ENCODE results near the gene GNAZ. TPM values are rescaled to one million over a fixed set of nuclear protein-coding genes. Genes with fewer than 3 reads are reported as not detected.
A peak's percentile ranks its signal among the peaks of the same experiment; 100 is the strongest.

GNAZ gene
- total RNA-seq, 1 donor from 2014 or later, result 13.7 TPM

DNA sequence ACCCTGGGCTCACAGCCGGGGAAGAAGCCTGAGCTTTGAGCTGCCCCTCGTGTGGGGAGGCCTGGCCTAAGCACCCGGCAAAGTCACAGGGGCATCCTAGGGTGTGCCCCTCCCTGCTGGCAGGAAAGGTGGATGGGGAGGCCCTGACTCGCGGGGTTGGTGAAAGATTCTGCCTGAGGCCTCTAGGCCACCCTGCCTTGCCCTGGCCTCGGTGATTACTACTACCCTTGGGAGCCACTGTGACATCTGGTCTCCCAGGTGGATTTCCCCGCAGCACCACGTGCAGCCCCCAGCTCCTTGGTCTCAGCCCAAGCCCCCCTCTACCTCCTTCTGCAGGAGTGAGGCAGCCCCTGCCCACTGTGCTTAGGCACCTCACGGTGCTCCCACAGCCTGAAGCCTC is 23.9 kb downstream of the GNAZ start:
- no peaks in the 10 kb centered on the region for H3K27me3 ChIP-seq
- H3K27ac ChIP-seq, result no peak overlapping the region
- H3K4me3 ChIP-seq, result no peak overlapping the region
- intact Hi-C loops (cut with DNase I), result no loop called here
- DNase-seq (ENCODE audit: low spot score in 2 of 2), result no peak
- TF ChIP-seq, protein P1, sequence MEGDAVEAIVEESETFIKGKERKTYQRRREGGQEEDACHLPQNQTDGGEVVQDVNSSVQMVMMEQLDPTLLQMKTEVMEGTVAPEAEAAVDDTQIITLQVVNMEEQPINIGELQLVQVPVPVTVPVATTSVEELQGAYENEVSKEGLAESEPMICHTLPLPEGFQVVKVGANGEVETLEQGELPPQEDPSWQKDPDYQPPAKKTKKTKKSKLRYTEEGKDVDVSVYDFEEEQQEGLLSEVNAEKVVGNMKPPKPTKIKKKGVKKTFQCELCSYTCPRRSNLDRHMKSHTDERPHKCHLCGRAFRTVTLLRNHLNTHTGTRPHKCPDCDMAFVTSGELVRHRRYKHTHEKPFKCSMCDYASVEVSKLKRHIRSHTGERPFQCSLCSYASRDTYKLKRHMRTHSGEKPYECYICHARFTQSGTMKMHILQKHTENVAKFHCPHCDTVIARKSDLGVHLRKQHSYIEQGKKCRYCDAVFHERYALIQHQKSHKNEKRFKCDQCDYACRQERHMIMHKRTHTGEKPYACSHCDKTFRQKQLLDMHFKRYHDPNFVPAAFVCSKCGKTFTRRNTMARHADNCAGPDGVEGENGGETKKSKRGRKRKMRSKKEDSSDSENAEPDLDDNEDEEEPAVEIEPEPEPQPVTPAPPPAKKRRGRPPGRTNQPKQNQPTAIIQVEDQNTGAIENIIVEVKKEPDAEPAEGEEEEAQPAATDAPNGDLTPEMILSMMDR (IDR thresholded peaks at IDR 0.05), result no peak
- H3K9me3 ChIP-seq, result no peaks in the 10 kb centered on the region
- H3K4me1 ChIP-seq, result peaks cover 9 to 13% of the 10 kb centered on the region in 2 donors
- H3K36me3 ChIP-seq, result peaks cover 0 to 6% of the 10 kb centered on the region in 2 donors

GRCh38 chr22:23094695-23095681 is 24.7 kb downstream of the GNAZ start:
- H3K36me3 ChIP-seq, result peaks cover 0 to 6% of the 10 kb centered on the region in 2 donors
- no peak overlapping the region for H3K27ac ChIP-seq
- TF ChIP-seq, protein P1 (IDR thresholded peaks at IDR 0.05), result no peak
- no peaks in the 10 kb centered on the region for H3K27me3 ChIP-seq
- H3K9me3 ChIP-seq, result no peaks in the 10 kb centered on the region
- intact Hi-C loops (cut with DNase I), result no loop called here
- no peak overlapping the region for H3K4me3 ChIP-seq
- no peak for DNase-seq (ENCODE audit: low spot score in 2 of 2)
- peaks cover 9 to 19% of the 10 kb centered on the region in 2 donors for H3K4me1 ChIP-seq

DNA sequence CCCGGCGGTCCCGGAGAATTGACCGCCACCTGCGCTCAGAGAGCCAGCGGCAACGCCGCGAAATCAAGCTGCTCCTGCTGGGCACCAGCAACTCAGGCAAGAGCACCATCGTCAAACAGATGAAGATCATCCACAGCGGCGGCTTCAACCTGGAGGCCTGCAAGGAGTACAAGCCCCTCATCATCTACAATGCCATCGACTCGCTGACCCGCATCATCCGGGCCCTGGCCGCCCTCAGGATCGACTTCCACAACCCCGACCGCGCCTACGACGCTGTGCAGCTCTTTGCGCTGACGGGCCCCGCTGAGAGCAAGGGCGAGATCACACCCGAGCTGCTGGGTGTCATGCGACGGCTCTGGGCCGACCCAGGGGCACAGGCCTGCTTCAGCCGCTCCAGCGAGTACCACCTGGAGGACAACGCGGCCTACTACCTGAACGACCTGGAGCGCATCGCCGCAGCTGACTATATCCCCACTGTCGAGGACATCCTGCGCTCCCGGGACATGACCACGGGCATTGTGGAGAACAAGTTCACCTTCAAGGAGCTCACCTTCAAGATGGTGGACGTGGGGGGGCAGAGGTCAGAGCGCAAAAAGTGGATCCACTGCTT is 25.5 kb downstream of the GNAZ start:
- Histone ChIP-seq H3K27me3 (no peaks in the 10 kb centered on the region), H3K4me1 (peaks cover 9 to 20% of the 10 kb centered on the region in 2 donors), H3K27ac (no peak overlapping the region), H3K9me3 (no peaks in the 10 kb centered on the region), H3K4me3 (no peak overlapping the region), H3K36me3 (peaks cover 0 to 6% of the 10 kb centered on the region in 2 donors)
- DNase-seq (ENCODE audit: low spot score in 2 of 2), result no peak
- TF ChIP-seq, protein P1 (IDR thresholded peaks at IDR 0.05), result no peak
- intact Hi-C loops (cut with DNase I), result no loop called here

DNA sequence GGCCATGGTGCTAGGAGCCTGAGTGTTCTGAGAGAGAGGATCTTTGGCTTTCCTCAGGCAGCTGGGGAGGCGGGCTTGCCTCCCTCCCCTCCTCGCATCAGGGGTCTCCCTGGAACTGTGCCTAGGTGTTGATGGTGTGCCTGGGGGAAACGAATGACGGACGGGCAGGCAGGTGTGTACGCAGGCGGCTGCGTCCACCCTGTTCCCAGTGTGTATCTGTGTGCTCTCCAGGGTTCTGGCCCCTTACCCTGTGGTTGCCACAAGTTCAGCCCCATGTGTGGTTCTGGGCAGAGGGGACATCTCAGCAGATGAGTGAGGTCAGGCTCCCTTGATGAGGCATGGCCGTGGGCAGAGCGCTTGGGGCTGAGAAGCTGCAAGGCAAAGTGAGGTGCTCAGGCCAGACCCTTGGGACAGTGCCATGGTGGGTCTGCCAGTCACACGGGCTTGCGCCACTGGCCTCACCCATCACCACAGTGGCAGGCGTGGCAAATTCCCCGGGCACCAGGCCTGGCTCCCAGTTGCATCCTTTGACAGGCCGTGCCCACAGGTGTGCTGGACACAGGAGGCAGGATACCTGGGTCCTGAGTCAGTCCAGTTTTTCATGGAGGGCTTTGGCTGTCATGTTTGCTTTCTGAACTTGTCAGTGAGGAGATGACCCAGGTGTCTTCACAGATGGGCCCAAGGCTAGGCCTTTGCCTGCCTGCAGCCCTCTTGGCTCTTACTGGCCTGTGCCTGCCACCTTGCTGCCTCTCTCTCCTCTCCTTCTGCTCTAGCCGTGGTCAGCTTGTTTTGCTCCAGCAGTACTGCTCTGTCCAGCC is 27.3 kb downstream of the GNAZ start:
- H3K9me3 ChIP-seq, result no peaks in the 10 kb centered on the region
- DNase-seq (ENCODE audit: low spot score in 2 of 2), result no peak
- intact Hi-C loops (cut with DNase I), result no loop called here
- TF ChIP-seq, protein P1 (IDR thresholded peaks at IDR 0.05), result no peak
- H3K36me3 ChIP-seq, result peaks cover 0 to 6% of the 10 kb centered on the region in 2 donors
- no peak overlapping the region for H3K4me3 ChIP-seq
- peak overlapping the region; percentile 71 to 81 for H3K27ac ChIP-seq
- no peaks in the 10 kb centered on the region for H3K27me3 ChIP-seq
- H3K4me1 ChIP-seq, result peaks cover 9 to 20% of the 10 kb centered on the region in 2 donors

DNA sequence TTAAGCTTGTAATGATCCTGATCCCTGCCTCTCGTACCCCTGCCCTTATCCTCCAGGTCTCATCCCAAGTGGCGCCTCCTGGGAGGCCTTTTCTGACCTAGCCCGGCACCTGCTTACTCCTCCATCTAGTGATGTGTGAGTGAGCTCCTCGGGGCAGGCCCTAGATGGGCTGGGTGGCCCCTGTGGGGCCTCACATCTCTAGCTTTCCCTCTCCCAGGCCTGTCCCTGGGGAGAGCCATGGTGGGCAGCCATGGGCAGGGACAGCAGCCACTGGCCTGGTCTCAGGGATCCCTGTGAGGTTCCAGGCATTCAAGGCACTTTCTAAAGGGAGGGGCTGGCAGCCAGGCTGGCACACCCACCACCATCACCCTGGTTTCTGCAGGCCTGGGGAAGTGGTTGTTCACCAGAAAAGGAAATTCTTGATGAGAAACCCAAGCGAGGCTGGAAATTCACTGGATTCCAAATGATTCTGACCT is 27.9 kb downstream of the GNAZ start:
- TF ChIP-seq, protein P1 (IDR thresholded peaks at IDR 0.05), result no peak
- DNase-seq (ENCODE audit: low spot score in 2 of 2), result no peak
- no peak overlapping the region for H3K4me3 ChIP-seq
- intact Hi-C loops (cut with DNase I), result no loop called here
- no peaks in the 10 kb centered on the region for H3K9me3 ChIP-seq
- peaks cover 0 to 6% of the 10 kb centered on the region in 2 donors for H3K36me3 ChIP-seq
- H3K27me3 ChIP-seq, result no peaks in the 10 kb centered on the region
- H3K4me1 ChIP-seq, result peaks cover 9 to 20% of the 10 kb centered on the region in 2 donors
- H3K27ac ChIP-seq, result peak overlapping the region; percentile 71 to 81

Data from ascending aorta (tissue), 2 donors.